ENCODE results near the gene GIMAP5.

Gene GIMAP5

GRCh38 chr7:150784954-150785353 lies 47.7 kb downstream of the GIMAP5 start:
- no peaks in the 10 kb centered on the region for H3K36me3 ChIP-seq (ENCODE audit: control insufficient read depth, insufficient read depth, low read length)
- H3K27me3 ChIP-seq (ENCODE audit: control insufficient read depth, insufficient read depth, low read length), result peaks cover 2% of the 10 kb centered on the region; the same call in 1 of the 2 replicates
- no peak overlapping the region for H3K4me3 ChIP-seq (ENCODE audit: low read length)
- no peaks in the 10 kb centered on the region for H3K9me3 ChIP-seq (ENCODE audit: control insufficient read depth, insufficient read depth, low read length)
- WGBS (ENCODE audit: insufficient coverage, insufficient read length), result no CpG with 5 or more reads among the region's 4 CpGs
- no peaks in the 10 kb centered on the region for H3K4me1 ChIP-seq (ENCODE audit: control insufficient read depth, insufficient read depth, low read length)
- H3K27ac ChIP-seq (ENCODE audit: low read length), result no peak overlapping the region
- DNase-seq (ENCODE audit: low read depth, low spot score), result no peak

- Histone ChIP-seq H3K4me3 (ENCODE audit: low read length) (no peak overlapping the region), H3K36me3 (ENCODE audit: control insufficient read depth, insufficient read depth, low read length) (no peaks in the 10 kb centered on the region), H3K9me3 (ENCODE audit: control insufficient read depth, insufficient read depth, low read length) (no peaks in the 10 kb centered on the region), H3K4me1 (ENCODE audit: control insufficient read depth, insufficient read depth, low read length) (no peaks in the 10 kb centered on the region), H3K27ac (ENCODE audit: low read length) (no peak overlapping the region), H3K27me3 (ENCODE audit: control insufficient read depth, insufficient read depth, low read length) (peaks cover 2% of the 10 kb centered on the region; the same call in 1 of the 2 replicates)
- no CpG with 5 or more reads among the region's 10 CpGs for WGBS (ENCODE audit: insufficient coverage, insufficient read length)
- DNase-seq (ENCODE audit: low read depth, low spot score), result no peak
Measured at GRCh38 chr7:150787321-150788281, 50.4 kb downstream of the GIMAP5 start.

- Histone ChIP-seq H3K9me3 (ENCODE audit: control insufficient read depth, insufficient read depth, low read length) (no peaks in the 10 kb centered on the region), H3K4me3 (ENCODE audit: low read length) (no peak overlapping the region), H3K27ac (ENCODE audit: low read length) (no peak overlapping the region), H3K36me3 (ENCODE audit: control insufficient read depth, insufficient read depth, low read length) (no peaks in the 10 kb centered on the region), H3K4me1 (ENCODE audit: control insufficient read depth, insufficient read depth, low read length) (no peaks in the 10 kb centered on the region), H3K27me3 (ENCODE audit: control insufficient read depth, insufficient read depth, low read length) (peaks cover 2% of the 10 kb centered on the region; the same call in 1 of the 2 replicates)
- no CpG with 5 or more reads among the region's 9 CpGs for WGBS (ENCODE audit: insufficient coverage, insufficient read length)
- no peak for DNase-seq (ENCODE audit: low read depth, low spot score)
Measured at GRCh38 chr7:150788474-150789269, 51.5 kb downstream of the GIMAP5 start.

DNA sequence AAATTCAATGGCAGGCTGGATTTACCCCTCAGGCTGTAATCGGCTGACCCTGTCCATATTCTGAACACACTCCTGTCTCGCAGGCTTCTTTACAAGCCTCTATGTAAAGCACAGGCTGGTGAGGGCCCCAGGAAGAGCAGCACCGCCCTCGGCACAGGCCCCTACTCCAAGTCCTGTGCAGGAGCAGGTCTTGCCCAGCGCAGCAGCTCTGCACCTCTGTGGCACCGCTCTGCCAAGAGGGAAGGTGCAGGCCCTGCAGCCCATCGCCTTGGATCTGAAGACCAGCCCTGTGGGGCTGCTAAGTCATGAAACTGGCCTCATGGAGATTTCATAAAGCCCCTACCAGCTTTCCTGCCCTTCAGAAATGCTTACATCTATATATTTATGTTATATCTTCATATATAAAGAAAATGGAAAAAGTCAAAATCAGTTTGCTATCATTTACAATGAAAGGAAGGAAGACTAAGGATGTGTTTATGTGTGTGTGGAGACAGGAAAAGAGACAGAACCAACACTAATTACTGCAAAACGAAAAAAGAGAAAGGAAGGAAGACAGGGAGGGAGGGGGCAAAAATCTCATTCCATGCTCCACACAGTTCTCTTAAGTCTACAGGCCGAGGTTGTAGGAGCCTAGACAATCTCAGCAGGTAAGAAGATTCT lies 53.3 kb downstream of the GIMAP5 start:
- H3K27ac ChIP-seq (ENCODE audit: low read length), result no peak overlapping the region
- H3K9me3 ChIP-seq (ENCODE audit: control insufficient read depth, insufficient read depth, low read length), result no peaks in the 10 kb centered on the region
- no peak for DNase-seq (ENCODE audit: low read depth, low spot score)
- H3K36me3 ChIP-seq (ENCODE audit: control insufficient read depth, insufficient read depth, low read length), result no peaks in the 10 kb centered on the region
- no peaks in the 10 kb centered on the region for H3K4me1 ChIP-seq (ENCODE audit: control insufficient read depth, insufficient read depth, low read length)
- H3K4me3 ChIP-seq (ENCODE audit: low read length), result no peak overlapping the region
- WGBS (ENCODE audit: insufficient coverage, insufficient read length), result no CpG with 5 or more reads among the region's 9 CpGs
- no peaks in the 10 kb centered on the region for H3K27me3 ChIP-seq (ENCODE audit: control insufficient read depth, insufficient read depth, low read length)

DNA sequence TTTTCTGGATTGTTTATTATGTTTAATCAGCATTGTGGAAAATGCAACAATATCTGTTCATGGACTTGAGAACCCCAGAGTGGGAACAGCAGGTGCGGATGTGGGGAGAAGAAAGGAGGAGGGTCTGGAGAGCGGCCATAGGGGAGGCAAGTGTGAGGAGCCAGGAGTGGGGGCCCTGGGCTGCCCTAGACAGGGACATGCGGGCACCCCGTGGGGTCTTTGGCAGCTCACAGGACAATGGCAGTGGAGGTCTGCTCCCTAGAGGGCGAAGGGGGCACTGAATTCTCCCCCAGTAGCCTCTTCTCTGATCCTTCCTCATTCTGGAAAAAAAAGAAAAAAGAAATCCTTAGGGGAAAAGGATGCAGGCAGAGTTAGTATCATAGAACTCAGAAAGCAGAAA lies 54.1 kb downstream of the GIMAP5 start:
- Histone ChIP-seq H3K27ac (ENCODE audit: low read length) (no peak overlapping the region), H3K4me3 (ENCODE audit: low read length) (no peak overlapping the region), H3K27me3 (ENCODE audit: control insufficient read depth, insufficient read depth, low read length) (no peaks in the 10 kb centered on the region), H3K9me3 (ENCODE audit: control insufficient read depth, insufficient read depth, low read length) (no peaks in the 10 kb centered on the region), H3K36me3 (ENCODE audit: control insufficient read depth, insufficient read depth, low read length) (no peaks in the 10 kb centered on the region), H3K4me1 (ENCODE audit: control insufficient read depth, insufficient read depth, low read length) (no peaks in the 10 kb centered on the region)
- WGBS (ENCODE audit: insufficient coverage, insufficient read length), result no CpG with 5 or more reads among the region's 5 CpGs
- no peak for DNase-seq (ENCODE audit: low read depth, low spot score)

DNA sequence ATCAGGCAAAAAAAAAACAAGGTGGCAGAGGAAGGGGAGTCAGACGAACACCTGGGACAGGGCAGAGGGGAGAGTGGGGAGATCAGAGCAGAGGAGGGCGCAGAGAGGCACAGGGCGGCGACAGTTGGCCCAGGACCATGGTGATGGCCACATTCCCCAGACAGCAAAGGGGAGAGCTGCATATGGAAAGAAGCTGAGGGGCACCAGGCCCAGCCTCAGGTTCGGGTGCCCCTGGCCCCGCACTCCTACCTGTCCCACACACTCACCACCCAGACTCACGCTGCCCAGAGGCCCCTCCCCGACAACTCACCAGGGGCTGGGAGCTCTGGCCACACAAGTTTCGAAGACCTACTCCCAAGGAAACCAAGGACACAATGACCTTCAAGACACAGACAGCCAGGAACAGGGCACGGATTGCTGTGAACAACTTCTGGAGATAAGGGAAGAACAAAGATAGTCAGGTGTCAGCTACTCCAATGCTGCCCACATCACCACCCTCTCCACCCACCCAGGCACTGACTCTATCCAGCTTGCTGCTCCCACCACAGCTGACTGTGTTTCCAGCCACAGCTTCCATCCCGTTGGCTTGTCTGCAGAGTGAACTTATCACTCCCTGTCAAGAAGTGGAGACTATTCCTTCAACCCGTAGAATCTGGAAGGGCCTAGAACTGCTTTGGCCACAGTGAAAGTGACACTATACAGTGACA lies 54.7 kb downstream of the GIMAP5 start:
- DNase-seq (ENCODE audit: low read depth, low spot score), result no peak
- Histone ChIP-seq H3K4me3 (ENCODE audit: low read length) (no peak overlapping the region), H3K9me3 (ENCODE audit: control insufficient read depth, insufficient read depth, low read length) (no peaks in the 10 kb centered on the region), H3K4me1 (ENCODE audit: control insufficient read depth, insufficient read depth, low read length) (no peaks in the 10 kb centered on the region), H3K27me3 (ENCODE audit: control insufficient read depth, insufficient read depth, low read length) (no peaks in the 10 kb centered on the region), H3K27ac (ENCODE audit: low read length) (no peak overlapping the region), H3K36me3 (ENCODE audit: control insufficient read depth, insufficient read depth, low read length) (no peaks in the 10 kb centered on the region)
- no CpG with 5 or more reads among the region's 12 CpGs for WGBS (ENCODE audit: insufficient coverage, insufficient read length)
